Stomach smooth muscle (tissue), 2 donors: ENCODE results near the gene BCL7A.
"Not testable (repeated sequence)": the region's sequence is repeated elsewhere in the genome, so short reads cannot be mapped to it uniquely, and the experiment has no call there.

Experiments used
- H3K27ac ChIP-seq: one replicate; pipeline ENCODE4 v1.7.0; 2013; ENCODE audit warnings: mild to moderate bottlenecking, low read length, inconsistent platforms
- H3K27me3 ChIP-seq, 2 donors: one replicate each; pipeline ENCODE4 v1.7.0; 2013; ENCODE audit warnings: low read length in 2 of 2; ENCODE audit not compliant: insufficient read depth in 2 of 2, control insufficient read depth in 1 of 2
- H3K36me3 ChIP-seq, 2 donors: one replicate each; pipeline ENCODE4 v1.7.0; 2013; ENCODE audit warnings: low read length in 2 of 2; ENCODE audit not compliant: control insufficient read depth in 2 of 2, insufficient read depth in 2 of 2
- H3K4me1 ChIP-seq: one replicate; pipeline ENCODE4 v1.7.0; 2013; ENCODE audit warnings: low read length; ENCODE audit not compliant: control insufficient read depth, insufficient read depth
- H3K4me3 ChIP-seq, 2 donors: one replicate each; pipeline ENCODE4 v1.7.0; 2013; ENCODE audit warnings: low read length in 2 of 2
- H3K9ac ChIP-seq, 2 donors: one replicate each; pipeline ENCODE4 v1.7.0; 2013; ENCODE audit warnings: low read length in 2 of 2, mild to moderate bottlenecking in 1 of 2
- H3K9me3 ChIP-seq, 2 donors: one replicate each; pipeline ENCODE4 v1.7.0; 2013; ENCODE audit warnings: low read length in 2 of 2; ENCODE audit not compliant: control insufficient read depth in 2 of 2
- donor health status: healthy.
- donor health status: Pancreatic carcinoma.

The BCL7A gene

DNA sequence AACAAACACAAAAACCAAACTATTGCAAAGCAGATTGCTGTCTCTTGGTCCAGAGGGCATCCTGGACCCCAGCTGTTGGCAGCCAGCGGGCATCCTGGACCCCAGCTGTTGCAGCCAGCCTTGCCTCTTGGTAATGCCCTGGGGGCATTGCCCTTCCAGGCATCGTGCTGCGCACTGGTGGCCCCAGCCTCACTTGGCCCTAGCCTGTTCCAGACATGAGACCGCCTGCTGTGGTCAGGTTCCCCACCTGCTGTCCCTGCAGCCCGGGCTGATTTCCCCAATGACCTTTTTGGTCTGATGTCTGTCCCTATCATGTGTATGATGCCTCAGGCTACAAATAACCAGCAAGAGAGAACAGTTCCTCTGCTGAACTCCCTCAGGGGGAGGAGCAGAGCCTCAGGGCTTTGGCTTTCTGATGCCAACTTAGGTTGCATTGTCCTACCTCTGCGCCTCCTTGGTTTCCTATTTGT, 77.6 kb downstream of the BCL7A start:
- no peak overlapping the region for H3K9ac ChIP-seq
- H3K27ac ChIP-seq = peak overlapping the region; percentile 77

GRCh38 chr12:122099856-122100255, 78.2 kb downstream of the BCL7A start:
- Histone ChIP-seq H3K9ac (no peak overlapping the region), H3K4me3 (peak overlapping the region in 1 of 2 donors; percentile 14), H3K4me1 (peaks cover 50% of the 10 kb centered on the region), H3K27ac (peak overlapping the region; percentile 77), H3K27me3 (no peaks in the 10 kb centered on the region), H3K9me3 (no peaks in the 10 kb centered on the region), H3K36me3 (no peaks in the 10 kb centered on the region)

More for the DNA sequence above, 77.6 kb downstream of the BCL7A start:
- Histone ChIP-seq H3K9me3 (no peaks in the 10 kb centered on the region), H3K36me3 (no peaks in the 10 kb centered on the region), H3K27me3 (no peaks in the 10 kb centered on the region), H3K4me3 (peak overlapping the region; percentile 14 to 35), H3K4me1 (peaks cover 53% of the 10 kb centered on the region)

GRCh38 chr12:122100568-122100967, 78.9 kb downstream of the BCL7A start:
- Histone ChIP-seq H3K27ac (no peak overlapping the region), H3K27me3 (no peaks in the 10 kb centered on the region), H3K4me3 (no peak overlapping the region), H3K9ac (peak overlapping the region in 1 of 2 donors; percentile 15), H3K36me3 (no peaks in the 10 kb centered on the region), H3K9me3 (no peaks in the 10 kb centered on the region), H3K4me1 (peaks cover 51% of the 10 kb centered on the region)

GRCh38 chr12:122102331-122102730, 80.6 kb downstream of the BCL7A start:
- no peak overlapping the region for H3K4me3 ChIP-seq
- H3K36me3 ChIP-seq = no peaks in the 10 kb centered on the region
- no peak overlapping the region for H3K9ac ChIP-seq
- no peaks in the 10 kb centered on the region for H3K9me3 ChIP-seq
- no peaks in the 10 kb centered on the region for H3K27me3 ChIP-seq
- no peak overlapping the region for H3K27ac ChIP-seq
- H3K4me1 ChIP-seq = peaks cover 53% of the 10 kb centered on the region

DNA sequence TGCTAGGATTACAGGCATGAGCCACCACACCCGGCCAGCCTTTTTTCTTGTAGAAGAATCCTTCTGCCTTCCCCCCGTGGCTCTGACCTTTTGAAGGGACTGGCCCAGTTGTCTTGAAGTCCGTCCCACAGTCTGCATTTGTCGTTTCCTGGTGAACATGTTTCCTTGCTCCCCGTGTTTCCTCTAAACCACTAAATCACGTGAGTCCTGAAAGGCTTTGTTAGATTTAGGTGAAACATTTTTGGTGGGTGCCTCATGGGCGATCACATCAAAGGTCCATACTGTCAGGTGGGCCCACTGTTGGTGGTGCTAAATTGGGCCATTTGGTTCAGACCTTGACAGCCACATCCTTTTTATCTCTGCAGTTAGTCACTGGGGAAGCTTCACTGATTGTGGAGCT, 83.2 kb downstream of the BCL7A start:
- Histone ChIP-seq H3K9me3 (no peaks in the 10 kb centered on the region), H3K27me3 (no peaks in the 10 kb centered on the region)

DNA sequence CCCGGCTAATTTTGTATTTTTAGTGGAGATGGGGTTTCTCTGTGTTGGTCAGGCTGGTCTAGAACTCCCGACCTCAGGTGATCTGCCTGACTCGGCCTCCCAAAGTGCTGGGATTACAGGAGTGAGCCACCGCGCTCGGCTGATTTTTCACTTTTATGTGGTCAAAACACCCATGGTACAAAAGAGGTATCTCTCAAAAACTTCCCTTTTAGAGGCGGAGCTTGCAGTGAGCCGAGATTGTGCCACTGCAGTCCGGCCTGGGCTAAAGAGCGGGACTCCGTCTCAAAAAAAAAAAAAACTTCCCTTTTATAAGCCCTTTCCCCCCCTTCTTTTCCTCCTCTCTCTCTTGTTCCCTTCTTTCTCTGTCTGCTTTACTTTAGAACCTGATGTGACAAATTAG, 83.8 kb downstream of the BCL7A start:
- not testable (repeated sequence) for H3K36me3 ChIP-seq, H3K27me3 ChIP-seq, H3K9me3 ChIP-seq, H3K9ac ChIP-seq
- peak overlapping the region in 1 of 2 donors; percentile 49 for H3K4me3 ChIP-seq
- peaks cover 33% of the 10 kb centered on the region for H3K4me1 ChIP-seq
- peak overlapping the region; percentile 42 for H3K27ac ChIP-seq

More for the DNA sequence above, 83.2 kb downstream of the BCL7A start:
- peak overlapping the region; percentile 42 for H3K27ac ChIP-seq
- H3K36me3 ChIP-seq = no peaks in the 10 kb centered on the region
- no peak overlapping the region for H3K4me3 ChIP-seq
- peaks cover 36% of the 10 kb centered on the region for H3K4me1 ChIP-seq
- H3K9ac ChIP-seq = no peak overlapping the region

- H3K27ac ChIP-seq = peak overlapping the region; percentile 46
- H3K4me3 ChIP-seq = peak overlapping the region in 1 of 2 donors; percentile 8
- H3K36me3 ChIP-seq = no peaks in the 10 kb centered on the region
- H3K9me3 ChIP-seq = no peaks in the 10 kb centered on the region
- H3K9ac ChIP-seq = no peak overlapping the region
- no peaks in the 10 kb centered on the region for H3K27me3 ChIP-seq
- H3K4me1 ChIP-seq = peaks cover 33% of the 10 kb centered on the region
Measured at GRCh38 chr12:122106843-122107242, 85.2 kb downstream of the BCL7A start.

DNA sequence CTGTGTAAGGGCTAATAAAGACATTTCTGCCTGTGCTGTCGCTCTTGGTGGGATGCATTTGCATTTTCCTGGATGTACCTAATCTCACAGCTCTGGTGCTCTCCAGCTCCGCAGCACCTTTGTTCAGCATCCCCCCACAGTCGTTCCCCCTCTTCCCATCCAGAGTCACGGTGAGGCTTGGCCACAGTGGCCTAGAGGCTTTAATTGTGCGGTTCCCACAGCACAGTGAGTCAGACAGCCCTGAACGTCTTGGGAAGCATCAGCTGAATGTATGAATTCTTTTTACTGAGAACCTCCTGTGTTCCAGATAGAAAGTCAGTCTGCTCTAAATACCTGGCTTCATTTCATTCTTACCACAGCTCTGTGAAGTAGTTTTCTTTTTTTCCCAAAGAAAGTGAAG, 85.6 kb downstream of the BCL7A start:
- Histone ChIP-seq H3K9ac (peak overlapping the region in 1 of 2 donors; percentile 13), H3K4me3 (peak overlapping the region in 1 of 2 donors; percentile 8), H3K4me1 (peaks cover 33% of the 10 kb centered on the region), H3K36me3 (no peaks in the 10 kb centered on the region), H3K27me3 (no peaks in the 10 kb centered on the region), H3K9me3 (no peaks in the 10 kb centered on the region), H3K27ac (peak overlapping the region; percentile 46)

DNA sequence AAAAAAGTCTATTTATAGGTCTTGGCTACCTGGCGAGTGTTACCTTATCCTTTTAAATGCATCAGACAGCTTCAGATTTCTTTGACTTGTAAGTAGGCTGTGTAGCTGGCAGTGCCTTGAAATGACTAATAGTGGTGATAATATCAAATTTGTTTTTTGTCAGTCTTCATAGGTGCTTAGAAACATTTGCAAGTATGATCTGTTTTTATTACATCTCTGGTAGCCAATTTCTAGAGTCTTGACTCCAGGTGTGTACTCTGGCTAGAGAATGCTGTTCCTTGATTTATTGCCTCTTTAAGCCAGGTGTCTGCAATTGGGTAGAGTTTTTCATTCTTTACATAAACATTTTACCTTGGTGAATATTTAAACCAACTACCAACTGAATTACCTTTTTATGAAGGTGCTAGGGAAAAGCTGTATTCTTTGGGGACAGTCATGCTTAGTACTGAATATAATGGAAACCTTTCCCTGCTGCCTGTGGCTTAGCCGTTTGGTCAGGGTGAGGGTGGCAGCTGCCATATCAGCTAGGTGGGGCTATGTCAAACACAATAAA, 89.5 kb downstream of the BCL7A start:
- Histone ChIP-seq H3K36me3 (no peaks in the 10 kb centered on the region), H3K4me1 (peaks cover 20% of the 10 kb centered on the region), H3K4me3 (no peak overlapping the region), H3K27ac (no peak overlapping the region), H3K9ac (peak overlapping the region in 1 of 2 donors; percentile 9), H3K9me3 (no peaks in the 10 kb centered on the region), H3K27me3 (no peaks in the 10 kb centered on the region)
